Iris pigment epithelial cell (primary cell): ENCODE measurements around the gene XPA.

ENCODE experiments used
- DNase-seq: peaks from one replicate; pipeline ENCODE4 v3.0.0-alpha.2; 2011; ENCODE audit warnings: low read depth

XPA gene

GRCh38 chr9:97651646-97652045, 45.5 kb downstream of the XPA start:
- DNase-seq = no peak

GRCh38 chr9:97647996-97648395, 49.1 kb downstream of the XPA start:
- no peak for DNase-seq

DNA sequence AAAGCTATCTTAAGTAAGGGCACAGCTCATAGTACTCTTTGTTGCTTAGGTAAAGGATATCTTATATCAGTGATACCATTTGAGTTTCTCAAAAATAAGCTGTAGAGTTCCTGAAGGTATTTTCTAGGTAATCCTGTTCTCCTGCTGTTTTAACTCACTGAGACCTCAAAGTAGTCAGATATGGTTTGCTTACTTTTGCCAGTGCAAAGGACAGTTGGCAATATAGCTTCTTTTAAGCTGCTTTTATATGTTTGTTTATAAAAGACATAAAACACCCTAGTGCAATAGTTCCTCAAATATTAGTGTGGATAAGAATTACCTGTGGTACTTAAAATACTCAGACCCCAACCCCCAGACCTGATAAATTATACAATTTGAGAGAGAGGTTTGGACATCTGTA, 51.4 kb downstream of the XPA start:
- DNase-seq = no peak

- peak; percentile 27 for DNase-seq
These were observed 56.8 kb downstream of the XPA start for GRCh38 chr9:97640325-97640724.

GRCh38 chr9:97638666-97639065, 58.5 kb downstream of the XPA start:
- DNase-seq = no peak

- no peak for DNase-seq
These were observed 60.2 kb downstream of the XPA start for GRCh38 chr9:97636903-97637302.

- DNase-seq = no peak
These were observed 62.1 kb downstream of the XPA start for GRCh38 chr9:97635026-97635425.

GRCh38 chr9:97633859-97634490, 63.2 kb downstream of the XPA start:
- DNase-seq = no peak

DNA sequence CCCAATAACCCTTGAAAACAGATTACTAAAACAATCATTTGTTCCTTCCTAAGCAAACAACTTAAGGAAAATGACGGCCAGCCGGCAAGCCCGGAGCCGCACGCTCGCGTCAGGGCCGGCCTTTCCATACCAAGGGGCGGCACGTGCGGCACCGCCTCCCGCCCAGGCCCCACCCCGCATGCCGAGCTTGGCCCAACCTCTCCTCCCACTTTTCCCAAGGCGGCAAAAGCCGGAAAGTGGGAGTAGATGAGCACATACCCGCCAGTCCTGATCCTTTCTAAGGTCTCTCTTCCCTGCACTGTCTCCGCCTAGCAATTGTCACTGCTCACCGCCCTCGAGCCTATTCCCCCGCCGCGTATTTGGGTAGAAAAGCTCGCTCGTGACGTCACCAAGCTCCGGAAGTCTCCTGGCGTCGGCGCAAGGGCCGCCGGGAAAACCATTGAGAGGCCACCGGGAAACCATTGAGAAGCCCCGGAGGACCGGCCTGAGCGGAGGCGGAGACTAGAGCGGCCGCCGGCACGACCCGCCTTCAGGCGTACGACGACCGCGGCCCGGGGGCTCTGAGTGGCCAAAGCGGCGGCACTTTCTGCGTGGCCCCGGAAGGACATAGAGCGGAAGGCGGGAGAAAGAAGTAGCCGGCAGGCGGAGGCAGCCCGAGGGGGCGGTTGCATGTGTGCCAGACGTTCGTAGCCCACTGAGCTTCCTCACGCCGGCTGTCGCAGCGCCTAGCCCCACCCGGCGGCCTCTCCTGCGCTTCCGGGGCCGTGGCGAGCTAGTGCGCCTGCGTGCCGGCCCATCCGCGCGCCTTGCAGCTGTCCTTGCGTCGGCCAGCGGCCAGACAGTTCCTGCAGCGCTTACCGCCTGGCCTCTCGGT, 63.9 kb downstream of the XPA start, which contains the start of the genes NCBP1 and TSTD2:
Gene NCBP1, plus strand, starts transcription at position 837 of the 874 bp plus-strand sequence. CDS start 61 bp downstream, outside the sequence.
Gene TSTD2, minus strand, starts transcription at position 384 of the 874 bp plus-strand sequence. CDS start 5,806 bp downstream, outside the sequence.
- peak; percentile 98 for DNase-seq

- DNase-seq = peak; percentile 80
These were observed 64.7 kb downstream of the XPA start for GRCh38 chr9:97632248-97632984.

DNA sequence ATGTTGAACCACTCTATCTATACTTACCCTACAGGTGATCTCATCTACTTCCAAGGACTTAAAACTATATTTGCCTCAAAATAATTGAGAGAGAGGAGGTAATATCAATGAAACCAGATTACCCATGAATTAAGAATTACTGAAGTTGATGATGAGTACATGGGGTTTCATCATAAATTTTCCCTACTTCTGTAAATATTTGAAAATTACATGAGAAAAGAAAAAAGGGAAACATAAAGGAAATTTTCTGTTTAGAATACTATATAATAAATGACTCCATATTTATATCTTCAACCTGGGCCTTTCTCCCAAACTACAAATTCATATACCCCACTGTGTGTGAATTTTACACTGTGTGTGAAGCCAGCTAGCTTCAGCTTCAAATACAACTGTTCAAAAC, 66.5 kb downstream of the XPA start:
- DNase-seq = no peak

GRCh38 chr9:97629156-97629555, 68.0 kb downstream of the XPA start:
- no peak for DNase-seq

DNA sequence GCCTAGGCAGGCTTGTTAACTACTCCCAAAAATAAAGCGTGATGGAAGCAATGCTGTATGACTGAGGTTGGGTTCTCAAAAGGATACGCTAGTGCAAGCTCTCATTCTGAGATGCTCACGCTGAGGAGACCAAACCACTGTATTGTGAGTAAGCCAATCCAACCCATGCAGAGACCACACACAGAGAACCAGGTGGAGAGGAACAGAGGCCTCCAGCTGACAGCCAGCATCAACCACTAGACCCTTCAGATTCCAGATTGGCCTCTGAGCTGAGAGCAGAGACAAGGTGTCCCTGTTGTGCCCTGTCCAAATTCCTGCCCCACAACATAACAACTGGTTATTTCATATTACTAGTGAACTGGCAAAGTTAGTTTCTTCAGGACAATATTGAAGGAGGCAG, 68.5 kb downstream of the XPA start:
- no peak for DNase-seq

- peak; percentile 37 for DNase-seq
These were observed 69.5 kb downstream of the XPA start for GRCh38 chr9:97627624-97628023.

GRCh38 chr9:97625620-97626019, 71.5 kb downstream of the XPA start:
- no peak for DNase-seq
